ENCODE data around the gene ARL5C.
"Not testable (repeated sequence)": the region's sequence is repeated elsewhere in the genome, so short reads cannot be mapped to it uniquely, and the experiment has no call there.

Gene ARL5C

DNA sequence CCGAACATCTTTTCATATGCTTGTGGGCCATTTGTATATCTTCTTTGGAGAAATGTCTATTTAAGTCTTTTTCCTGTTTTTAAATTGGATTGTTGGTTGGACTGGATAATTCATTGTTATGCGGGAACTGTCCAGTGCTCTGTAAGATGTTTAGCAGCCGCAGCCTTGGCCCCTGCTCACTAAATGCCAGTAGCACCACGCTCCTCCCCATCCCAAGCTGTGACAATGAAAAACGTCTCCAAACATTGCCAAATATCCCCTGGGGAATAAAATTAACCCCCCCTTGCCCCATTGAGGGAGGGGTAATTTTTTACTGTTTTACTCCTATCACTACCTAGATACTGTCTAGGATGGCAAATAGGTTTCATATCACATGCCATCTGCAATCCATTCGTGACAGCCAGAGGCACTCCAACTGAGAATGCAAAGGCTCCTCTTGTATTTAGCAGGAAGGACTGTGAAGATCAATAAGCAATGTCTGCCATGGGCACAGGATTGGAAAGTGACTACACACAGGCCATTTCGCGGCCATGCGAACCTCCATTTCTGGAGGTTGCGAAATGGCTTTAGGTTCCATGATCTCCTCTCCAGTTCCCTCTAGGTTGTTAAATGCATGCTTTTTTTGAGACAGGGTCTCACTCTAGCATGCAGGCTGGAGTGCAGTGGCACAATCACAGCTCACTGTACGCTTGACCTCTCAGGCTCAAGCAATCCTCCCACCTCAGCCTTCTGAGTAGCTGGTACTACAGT is 23.9 kb downstream of the ARL5C start:
- DNase-seq (ENCODE audit: low read depth, low spot score), result no peak

DNA sequence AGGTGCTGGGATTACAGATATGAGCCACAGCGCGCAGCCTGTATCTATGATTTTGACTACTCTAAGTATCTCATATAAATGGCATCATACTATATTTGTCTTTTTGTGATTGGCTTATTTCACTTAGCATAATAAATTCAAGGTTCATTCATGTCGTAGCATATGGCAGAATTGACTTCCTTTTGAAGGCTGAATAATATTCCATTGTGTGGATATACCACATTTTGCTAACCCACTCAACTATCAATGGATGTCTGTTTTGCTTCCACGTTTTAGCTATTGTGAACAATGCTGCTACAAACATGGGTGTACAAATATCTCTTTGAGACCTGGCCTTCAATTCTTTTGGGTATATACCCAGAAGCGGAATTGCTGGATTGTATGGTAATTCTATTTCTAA is 24.7 kb downstream of the ARL5C start:
- no peak for DNase-seq (ENCODE audit: low read depth, low spot score)

DNA sequence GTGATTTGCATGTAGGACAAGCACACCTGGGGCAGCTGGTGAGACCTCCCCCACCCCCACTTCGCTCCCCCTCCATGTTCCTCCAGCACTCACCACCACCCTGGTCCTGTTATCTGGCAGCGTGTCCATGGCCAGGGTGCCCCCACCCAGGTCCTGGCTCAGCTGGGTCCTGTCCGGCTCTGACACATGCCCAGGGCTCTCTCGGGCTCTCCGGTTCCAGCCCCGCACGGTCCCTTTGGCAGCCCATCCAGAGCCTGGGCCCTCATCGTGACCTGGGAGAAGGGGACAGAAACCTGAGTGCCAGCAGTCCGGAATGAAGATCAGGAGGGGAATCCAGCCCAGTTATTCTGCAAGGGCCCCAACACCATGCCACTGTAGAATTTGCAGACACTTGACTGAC is 26.4 kb downstream of the ARL5C start:
- no peak for DNase-seq (ENCODE audit: low read depth, low spot score)

DNA sequence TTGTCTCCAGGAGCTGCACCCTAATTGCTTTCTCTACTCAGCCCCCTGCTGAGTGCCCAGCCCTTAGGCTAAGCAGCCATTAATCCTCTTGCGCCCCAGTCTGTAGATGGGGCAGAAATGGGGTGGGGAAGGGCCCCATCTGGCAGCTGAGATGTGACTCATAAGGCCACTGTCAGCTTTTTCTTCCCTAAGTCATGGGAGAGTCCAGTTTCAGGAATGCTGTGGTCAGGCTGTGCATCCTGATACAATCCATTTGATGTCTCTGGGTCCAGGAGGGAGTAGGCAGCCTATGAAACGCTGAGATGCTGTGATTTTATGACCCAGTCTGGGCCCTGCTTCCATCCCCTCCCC is 26.8 kb downstream of the ARL5C start:
- DNase-seq (ENCODE audit: low read depth, low spot score), result no peak

DNA sequence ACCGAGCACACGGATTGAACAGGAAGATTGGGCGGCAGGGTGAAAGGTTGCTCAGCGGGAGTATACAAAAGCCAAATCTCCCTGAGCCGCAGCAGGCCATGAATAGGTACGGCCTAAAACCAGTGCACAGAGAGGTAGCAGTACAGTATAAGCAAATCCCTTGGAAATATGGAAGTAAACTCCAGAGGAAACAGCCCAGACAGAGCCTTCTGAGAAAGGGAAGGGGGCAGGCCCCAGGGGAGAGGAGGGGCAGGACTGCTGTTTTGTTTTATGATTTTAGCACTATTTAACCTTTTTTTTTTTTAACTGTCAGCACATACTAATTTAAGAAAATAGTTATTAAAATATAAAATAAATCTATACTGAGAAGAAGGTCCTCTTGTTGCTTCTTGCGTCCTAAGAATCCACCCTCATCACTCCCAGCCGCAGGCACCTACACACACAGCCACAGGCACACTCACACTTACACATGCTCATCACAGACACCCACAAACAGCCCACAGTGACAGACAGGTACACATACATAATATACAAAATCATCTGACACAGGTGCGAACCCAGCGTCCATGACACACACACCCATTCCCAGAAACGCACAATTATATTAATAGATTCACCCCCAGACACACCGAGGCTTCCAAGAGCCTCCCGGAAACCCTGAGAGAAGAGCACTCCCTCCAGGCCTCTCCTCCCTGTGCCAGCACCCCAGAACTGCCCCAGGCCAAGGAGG is 27.4 kb downstream of the ARL5C start:
- DNase-seq (ENCODE audit: low read depth, low spot score), result no peak

DNA sequence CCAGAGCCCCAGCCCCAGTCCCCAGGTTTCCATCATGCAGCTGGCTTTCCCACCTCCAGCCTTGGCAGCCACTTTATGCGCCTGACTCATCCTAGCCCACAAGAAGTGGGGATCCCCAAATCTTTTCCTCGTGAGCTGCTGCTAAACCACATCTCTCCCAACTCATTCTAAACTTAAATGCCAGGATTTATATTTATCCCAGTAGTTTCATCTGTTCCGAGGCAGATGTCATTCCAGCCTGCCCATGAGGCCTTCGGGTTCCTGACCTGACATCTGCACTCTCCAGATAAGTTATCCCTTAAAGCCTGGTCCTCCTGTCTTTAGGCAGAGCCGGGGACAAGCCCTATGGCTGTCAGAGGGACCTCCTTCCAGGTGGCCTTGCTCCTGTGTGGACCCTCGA is 31.1 kb downstream of the ARL5C start:
- no peak for DNase-seq (ENCODE audit: low read depth, low spot score)

DNA sequence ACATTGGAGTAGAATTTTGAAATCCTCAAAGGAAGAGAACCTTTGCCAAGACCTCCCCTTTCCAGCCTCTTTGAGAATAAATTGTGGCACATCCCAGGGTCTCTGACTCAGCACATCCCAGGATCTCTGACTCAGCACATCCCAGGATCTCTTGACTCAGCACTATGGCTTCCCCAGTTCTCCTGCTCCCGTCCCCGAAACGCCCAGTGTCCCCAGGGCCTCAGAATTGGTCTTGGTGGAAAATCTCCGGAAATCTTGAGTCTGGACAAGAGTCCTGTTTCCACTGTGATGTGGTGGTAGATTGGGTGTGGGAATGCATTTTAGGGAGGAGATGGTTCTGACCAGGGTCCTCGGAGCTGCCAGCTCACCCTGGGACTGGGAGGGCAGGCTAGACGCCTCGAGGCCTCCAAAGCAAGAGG is 33.8 kb downstream of the ARL5C start:
- no peak for DNase-seq (ENCODE audit: low read depth, low spot score)

DNA sequence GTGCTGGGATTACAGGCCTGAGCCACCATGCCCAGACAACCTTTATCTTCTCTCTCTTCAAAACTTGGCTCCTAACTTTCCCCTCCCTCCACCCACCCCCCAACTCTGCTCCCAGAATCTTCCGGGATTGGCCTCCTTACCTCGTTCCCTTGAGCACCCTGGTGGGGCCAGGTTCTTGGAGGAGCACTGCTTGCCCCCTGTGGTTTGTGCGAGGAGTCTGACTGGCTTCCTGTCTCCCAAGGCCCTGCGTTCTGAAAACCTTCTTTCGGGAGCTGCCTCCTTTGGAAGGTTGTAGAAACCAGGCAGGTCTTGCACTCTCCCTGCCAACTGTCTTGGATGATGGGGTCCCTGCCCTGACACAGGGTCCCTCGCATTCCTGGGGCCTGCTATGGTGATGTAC is 34.3 kb downstream of the ARL5C start:
- DNase-seq (ENCODE audit: low read depth, low spot score), result no peak

DNA sequence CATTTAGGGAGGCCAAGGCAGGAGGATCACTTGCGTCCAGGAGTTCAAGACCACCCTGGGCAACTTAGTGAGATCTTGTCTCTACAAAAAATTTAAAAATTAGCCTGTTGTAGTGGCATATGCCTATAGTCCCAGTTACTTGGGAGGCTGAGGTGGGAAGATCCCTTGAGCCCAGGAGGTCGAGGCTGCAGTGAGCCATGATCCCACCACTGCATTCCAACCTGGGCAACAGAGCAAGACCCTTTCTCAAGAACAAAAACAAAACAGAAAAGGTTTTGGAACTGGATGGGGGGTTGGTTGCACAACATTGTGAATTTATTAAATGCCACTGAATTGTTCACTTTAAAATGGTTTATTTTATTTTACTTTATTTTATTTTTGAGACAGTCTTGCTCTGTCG is 35.8 kb downstream of the ARL5C start:
- DNase-seq (ENCODE audit: low read depth, low spot score), result no peak

DNA sequence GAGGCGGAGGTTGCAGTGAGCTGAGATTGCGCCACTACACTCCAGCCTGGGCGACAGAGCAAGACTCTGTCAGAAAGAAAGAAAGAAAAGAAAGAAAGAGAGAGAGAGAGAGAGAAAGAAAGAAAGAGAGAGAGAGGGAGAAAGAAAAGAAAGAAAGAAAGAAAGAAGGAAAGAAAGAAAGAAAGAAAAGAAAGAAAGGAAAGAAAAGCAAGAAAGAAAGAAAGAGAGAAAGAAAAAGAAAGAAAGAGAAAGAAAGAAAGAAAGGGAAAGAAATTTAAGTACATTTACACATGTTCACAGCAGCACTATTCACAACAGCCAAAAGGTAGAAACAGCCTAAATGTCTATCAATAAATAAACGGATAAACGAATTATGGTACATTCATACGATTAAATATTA is 36.4 kb downstream of the ARL5C start:
- not testable (repeated sequence) for DNase-seq (ENCODE audit: low read depth, low spot score)

DNA sequence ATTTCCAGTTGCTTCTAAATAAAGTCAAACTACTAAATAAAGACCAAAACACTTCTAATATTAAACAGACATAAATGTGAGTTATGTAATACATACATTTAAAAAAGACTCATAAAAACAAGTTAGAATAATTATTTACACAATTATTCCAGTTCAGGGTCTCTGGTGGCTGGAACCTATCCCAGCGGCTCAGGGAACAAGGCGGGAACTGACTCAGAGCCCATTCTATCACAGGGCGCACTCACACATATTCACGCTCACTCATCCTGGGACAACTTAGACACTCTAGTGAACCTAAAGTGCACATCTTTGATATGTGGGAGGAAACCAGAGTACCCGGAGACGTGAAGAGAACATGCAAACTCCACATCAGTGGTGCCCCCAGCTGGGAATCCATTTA is 39.5 kb downstream of the ARL5C start:
- no peak for DNase-seq (ENCODE audit: low read depth, low spot score)

DNA sequence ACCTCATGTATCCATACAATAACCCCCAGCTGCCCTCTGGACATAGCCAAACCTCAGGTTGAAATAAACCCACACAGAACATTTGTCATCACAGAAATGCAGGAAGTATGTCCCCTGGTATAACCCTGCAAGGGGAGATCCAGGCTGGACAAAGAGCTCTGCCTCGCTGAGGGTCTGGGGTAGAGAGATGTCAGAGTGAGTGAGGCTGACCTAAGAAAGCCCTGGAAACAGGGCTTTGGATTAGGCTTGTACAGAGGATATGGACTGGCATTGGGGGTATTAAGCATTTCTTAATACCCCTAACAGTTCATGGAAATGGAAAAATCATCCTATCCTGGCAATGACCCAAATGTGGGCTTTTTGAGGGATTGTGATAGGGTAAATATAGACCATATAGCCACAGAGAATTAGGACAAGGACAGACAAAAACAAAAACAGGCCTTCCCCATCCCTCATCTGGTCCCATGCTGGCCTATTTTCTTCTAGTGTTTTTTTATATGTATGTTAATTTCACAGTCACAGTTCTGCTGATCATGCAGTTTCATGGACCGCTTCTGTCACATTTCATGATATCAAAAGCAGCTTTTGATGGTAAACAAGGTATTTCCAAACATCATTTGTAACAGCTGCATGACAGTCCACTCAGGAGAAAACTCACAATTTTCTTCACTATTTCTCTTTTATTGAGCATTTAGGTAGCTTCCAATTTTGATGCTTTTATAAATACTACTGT is 40.7 kb downstream of the ARL5C start:
- DNase-seq (ENCODE audit: low read depth, low spot score), result no peak

DNA sequence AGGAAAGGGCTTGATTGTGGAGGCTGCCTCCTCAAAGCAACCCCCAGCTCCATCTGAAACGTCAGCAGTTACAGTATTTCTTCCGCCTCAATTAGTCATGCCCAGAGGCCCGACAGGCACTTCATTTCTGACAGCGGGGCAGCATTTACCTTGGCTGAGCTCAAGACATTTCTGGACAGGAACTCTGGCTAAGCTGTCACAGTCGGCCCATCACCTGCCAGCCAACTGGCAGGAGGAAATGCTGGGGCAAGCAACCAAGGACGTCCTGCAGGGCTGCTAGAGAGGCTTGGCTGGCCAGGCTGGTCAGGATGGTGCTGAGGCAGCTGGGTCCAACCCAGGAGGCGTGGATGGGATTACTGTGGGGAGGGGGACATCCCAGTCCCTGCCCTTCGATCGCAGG is 42.3 kb downstream of the ARL5C start:
- no peak for DNase-seq (ENCODE audit: low read depth, low spot score)

DNA sequence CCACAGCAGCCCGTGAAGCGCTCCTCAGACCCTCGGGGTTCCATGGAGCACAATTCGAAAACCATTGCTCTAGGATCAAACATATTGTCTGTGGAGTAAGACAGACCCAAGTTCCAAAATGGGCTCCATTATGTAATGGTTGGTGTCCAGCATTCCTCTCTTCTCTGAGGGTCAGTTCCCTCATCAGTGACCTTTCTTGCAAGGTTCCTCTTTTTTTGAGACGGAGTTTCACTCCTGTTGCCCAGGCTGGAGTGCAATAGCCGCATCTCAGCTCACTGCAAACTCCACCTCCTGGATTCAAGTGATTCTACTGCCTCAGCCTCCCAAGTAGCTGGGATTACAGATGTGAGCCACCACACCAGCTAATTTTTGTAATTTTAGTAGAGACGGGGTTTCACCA is 43.0 kb downstream of the ARL5C start:
- DNase-seq (ENCODE audit: low read depth, low spot score), result no peak

DNA sequence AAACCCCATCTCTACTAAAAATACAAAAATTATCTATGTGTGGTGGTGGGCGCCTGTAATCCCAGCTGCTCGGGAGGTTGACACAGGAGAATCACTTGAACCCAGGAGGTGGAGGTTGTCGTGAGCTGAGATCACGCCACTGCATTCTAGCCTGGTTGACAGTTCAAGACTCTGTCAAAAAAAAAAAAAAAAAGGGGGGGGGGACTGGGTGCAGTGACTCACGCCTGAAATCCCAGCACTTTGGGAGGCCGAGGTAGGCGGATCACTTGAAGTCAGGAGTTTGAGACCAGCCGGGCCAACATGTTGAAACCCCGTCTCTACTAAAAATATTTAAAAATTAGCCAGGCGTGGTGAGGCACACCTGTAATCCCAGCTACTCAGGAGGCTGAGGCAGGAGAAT is 44.0 kb downstream of the ARL5C start:
- DNase-seq (ENCODE audit: low read depth, low spot score), result not testable (repeated sequence)

DNA sequence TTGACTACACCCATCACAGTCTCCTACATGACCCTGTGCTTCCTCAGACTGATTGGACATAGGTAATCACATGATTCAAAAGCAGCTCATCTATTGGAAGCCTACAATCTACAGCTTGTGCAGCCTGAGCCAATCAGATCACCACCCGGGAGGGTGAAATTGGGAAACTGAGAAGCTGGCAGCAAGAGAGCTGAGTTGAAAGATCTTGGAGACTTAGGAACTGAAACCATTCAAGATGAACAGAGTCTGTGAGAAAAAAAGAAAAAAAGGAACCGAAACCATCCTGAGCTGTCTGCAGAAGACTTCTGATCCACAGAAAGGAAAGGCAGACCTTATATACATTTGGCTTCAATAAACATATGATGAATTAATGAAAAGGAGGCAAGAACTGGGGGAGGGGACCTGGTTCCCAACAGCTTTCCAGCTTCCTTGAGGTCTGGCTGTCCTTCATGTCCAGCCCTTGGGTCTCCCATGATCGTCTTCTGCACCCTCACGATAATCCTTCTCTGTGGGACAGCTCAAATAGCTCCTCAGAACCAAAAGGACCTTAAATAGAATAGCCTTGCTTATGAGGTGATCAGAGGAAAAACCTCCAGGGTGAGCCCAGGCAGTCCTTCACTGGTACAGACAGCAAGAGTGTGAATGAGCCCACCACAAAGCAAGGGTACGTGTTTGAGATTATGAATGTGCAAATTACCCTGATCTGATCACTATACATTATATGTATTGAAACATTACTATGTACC is 47.1 kb downstream of the ARL5C start:
- DNase-seq (ENCODE audit: low read depth, low spot score), result no peak

DNA sequence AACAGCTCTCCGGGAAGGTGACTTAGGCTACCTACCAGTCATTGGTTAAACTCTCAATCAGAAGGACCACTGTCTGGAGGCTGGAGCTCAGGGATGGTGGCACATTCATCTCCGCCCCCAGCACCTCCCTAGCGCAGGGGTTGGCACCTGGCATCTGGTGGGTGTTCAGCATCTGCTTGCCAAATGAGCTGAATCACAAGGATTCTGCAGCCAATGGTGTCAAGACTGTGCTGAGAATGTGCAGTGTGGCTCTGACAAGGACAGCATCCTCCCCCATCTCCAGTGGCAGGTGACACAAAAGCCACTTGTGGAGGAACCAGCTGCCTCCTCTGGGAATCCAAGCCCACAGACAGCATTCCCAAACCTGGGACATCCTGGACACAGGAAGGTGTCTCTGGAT is 49.7 kb downstream of the ARL5C start:
- no peak for DNase-seq (ENCODE audit: low read depth, low spot score)

DNA sequence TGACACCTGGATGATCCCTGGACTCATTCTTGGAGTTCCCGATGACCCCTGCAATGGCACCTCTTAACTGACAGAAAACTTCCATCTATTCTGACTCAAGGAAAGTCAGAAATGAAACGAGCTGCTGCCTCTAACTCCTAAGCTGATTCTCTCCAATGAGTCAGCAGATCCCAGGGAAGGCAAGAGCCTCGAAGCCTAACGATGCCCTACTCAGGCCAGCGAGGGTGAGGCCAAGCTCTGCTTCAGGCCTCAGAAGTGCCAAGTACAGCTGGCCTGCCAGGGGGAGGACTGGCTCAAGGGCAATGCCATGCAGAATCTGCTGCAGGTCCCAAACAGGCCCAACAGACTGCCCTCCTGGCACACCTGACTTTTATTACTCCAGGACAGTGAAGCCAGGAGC is 50.8 kb downstream of the ARL5C start:
- DNase-seq (ENCODE audit: low read depth, low spot score), result no peak

DNA sequence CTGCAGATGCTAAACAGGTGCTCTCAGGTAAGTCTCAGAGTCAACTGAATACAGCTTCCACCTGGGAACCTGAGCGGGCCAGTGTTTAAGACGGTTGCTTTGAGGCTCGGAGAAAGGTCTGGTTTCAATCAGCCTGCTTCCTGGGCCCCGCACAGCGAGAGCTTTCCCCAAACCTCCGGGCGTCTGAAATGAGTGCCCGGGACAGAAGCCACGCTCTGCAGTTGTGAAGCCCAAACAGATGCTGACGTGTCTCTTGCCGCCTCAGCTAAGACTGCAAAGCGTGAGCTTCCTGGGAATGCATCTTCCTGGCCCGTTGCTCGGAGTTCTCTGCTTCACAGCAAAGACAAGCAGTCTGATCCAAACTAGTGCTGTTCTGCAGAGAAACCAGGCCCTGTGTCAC is 51.2 kb downstream of the ARL5C start:
- no peak for DNase-seq (ENCODE audit: low read depth, low spot score)

DNA sequence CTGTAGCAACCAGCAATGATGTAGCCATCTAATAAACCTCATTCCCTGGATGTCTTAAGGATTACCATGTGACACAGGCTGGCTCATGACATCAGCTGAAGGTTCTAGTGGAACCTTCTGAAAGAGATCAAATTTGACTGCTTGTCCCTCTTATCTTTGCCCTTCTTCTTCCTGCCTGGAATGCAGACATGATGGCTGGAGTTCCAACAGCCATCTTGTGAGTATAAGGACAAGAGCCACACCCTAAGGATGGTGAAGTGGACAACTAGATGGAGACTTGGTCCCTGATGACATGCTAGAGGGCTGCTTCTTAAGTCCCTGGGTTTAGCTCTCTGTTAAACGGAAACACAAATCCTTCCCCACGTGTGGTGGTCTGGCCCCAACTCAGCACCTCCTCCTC is 52.1 kb downstream of the ARL5C start:
- no peak for DNase-seq (ENCODE audit: low read depth, low spot score)

DNA sequence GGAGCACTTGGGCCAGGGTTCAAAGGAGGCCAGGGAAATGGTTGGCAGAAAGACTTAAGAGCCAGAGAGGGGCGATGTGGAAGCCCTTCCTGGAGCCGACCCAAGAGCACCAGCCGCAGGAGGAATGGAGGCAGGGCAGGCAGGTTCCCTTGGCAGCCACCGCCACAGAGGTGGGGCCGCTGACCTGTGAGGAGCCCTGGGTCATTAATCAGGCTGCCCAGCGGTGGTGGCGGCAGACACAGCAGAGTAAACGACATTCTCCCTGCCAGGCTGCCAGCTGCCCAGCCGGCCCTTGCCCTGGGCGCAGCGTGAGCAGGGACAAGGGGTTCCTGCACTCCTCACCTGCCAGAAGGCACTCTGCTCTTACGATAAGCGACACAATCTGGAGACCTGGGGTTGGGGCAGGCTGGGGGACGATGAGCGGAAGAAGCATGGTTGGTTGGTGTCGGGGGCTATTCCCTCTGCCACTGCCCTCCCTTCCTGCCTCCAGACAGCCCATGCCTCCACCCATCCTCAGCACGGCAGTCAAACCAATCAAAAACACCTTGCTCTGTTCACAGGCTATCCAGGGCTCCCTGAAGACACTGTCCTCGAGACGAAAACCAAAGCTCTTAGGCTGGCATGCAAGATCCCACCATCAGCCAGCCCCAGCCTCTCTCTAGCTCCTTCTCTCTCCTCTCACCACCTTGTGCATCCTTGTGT is 55.4 kb downstream of the ARL5C start:
- DNase-seq (ENCODE audit: low read depth, low spot score), result no peak
